Fibroblast of mammary gland (primary cell): ENCODE measurements around the gene GNB1.
"Not testable (repeated sequence)": the region's sequence is repeated elsewhere in the genome, so short reads cannot be mapped to it uniquely, and the experiment has no call there.

ENCODE experiments used
- DNase-seq: peaks from one replicate; pipeline ENCODE4 v3.0.0-alpha.2; 2010; ENCODE audit warnings: low read depth
- H3K4me3 ChIP-seq: 2 replicates; pipeline ENCODE4 v1.5.1; 2011; ENCODE audit warnings: low read depth, mild to moderate bottlenecking, low read length, moderate library complexity; ENCODE audit not compliant: control insufficient read depth

Gene GNB1

GRCh38 chr1:1737675-1738590 is 153.0 kb downstream of the GNB1 start:
- H3K4me3 ChIP-seq, DNase-seq: not testable (repeated sequence)
